Ureter (tissue), 1 donor: ENCODE measurements around the gene ANKMY2. TPM values are rescaled to one million over a fixed set of nuclear protein-coding genes. Genes with fewer than 3 reads are reported as not detected.
"Not testable (repeated sequence)": the region's sequence is repeated elsewhere in the genome, so short reads cannot be mapped to it uniquely, and the experiment has no call there.

ENCODE experiments used
- DNase-seq: peaks from one replicate; pipeline ENCODE4 v3.0.0-alpha.2; 2020; ENCODE audit warnings: low spot score
- total RNA-seq: library from RNA; stranded (reverse); gene quantifications from one replicate; pipeline ENCODE4 v1.2.4, GENCODE V29; 2023
- donor health status: DM: yes; HTN: yes; CAD: no.

The ANKMY2 gene
- total RNA-seq, 1 donor from 2014 or later: 25.1 TPM

DNA sequence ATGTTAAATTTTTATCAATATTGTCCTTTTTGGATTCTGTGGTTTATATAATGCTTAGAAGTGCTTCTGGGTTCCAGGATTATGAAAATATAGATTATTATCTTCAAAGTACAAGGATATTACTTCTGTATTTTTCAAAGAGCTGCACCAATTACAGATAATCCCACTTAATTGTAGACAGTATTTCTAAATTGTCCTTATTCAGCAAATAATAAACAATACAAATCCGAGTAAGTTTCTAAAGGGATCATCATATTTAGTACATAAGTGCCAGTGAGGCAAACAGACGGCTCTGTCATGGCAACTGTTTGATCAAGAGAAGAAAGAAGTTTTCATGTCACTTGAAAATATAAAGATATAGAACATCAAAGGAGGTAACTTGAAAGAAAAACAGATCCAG lies 19.2 kb downstream of the ANKMY2 start:
- no peak for DNase-seq

GRCh38 chr7:16619979-16620408 lies 25.6 kb downstream of the ANKMY2 start:
- no peak for DNase-seq

DNA sequence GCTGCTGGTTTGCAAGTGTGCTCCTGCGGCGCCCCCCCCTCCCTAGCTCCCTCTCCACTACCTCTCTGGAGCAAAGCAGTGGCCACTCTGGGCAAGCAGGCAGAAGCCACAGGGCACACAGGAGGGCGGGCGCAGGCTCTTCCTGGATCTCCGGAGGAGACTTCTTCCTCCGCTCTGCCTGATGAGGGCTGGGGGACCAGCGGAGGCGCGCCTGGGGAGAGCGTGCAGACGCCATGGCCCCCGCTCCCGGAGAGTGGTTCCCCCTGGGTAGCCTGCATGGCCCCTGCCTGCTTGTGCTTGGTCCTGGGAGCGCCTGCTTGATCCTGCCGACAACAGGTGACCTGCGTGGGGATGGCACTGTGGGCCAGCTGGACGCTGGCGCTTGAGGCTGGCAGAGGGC lies 29.0 kb downstream of the ANKMY2 start:
- no peak for DNase-seq

- no peak for DNase-seq
Measured at GRCh38 chr7:16616122-16616521, 29.4 kb downstream of the ANKMY2 start.

DNA sequence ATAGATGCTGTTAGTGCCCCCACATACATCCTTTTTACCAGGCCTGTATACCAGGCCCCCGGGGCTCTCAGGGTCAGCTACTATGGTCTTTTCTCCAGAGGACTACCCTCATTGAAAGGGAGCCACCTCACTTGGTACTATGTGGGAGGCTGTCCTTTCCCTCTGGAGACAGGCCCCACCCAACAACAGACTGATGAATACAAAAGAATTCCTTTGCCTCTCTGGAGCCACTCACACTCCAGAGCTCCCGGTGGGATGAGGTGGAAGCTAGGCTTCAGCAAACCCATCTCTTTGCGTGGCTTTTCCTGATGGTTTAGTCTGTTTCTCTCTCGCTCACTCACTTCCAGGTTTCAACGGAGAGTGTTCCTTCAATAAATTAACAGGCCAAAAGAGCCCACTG lies 30.3 kb downstream of the ANKMY2 start:
- DNase-seq: no peak

- no peak for DNase-seq
Measured at GRCh38 chr7:16611711-16612110, 33.8 kb downstream of the ANKMY2 start.

DNA sequence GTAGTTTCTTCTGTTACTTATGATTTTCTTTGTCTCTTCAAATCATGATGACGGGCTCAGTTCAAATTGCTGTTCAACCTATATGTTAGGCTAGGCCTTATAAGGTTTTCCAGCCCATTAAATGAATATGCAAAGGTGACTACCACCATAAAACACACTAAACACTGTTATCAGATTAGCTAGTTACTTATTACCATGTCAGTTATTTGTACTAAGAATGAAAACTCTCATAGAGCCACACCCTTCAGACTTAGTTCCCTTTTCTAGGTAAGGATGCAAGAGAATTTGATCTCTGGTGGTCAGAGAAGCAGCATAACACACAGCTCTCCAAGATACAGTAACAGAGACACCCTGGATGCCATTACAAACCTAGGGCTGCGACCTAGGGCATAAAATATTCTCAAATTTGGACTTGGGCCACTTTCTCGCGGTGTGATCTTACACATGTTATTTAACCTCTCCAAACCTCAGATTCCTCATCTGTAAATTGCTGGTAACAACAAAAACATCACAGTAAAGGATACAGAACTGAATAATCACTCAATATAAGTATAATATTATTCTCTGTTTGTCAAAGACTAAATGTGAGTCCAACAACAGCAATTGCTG lies 35.6 kb downstream of the ANKMY2 start:
- DNase-seq: no peak

- DNase-seq: no peak
Measured at GRCh38 chr7:16606704-16607103, 38.9 kb downstream of the ANKMY2 start.

DNA sequence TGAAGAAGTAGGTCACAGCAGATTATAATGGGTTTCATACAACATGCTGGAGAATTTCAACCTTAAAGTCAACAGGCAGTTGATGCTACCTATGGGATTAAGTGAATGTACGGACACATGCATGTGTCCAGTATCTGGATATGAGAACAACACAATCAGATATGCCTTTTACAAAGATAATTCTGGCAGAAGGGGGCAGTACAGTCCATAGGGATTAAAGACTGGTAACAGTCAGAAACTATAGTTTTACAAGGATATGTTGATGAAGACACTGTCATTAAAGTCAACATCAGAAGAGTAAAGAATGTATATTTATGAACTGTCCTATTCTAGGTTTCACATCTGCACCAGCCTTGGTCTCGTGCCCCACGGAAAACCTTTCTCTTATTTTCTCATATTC lies 41.5 kb downstream of the ANKMY2 start:
- no peak for DNase-seq

DNA sequence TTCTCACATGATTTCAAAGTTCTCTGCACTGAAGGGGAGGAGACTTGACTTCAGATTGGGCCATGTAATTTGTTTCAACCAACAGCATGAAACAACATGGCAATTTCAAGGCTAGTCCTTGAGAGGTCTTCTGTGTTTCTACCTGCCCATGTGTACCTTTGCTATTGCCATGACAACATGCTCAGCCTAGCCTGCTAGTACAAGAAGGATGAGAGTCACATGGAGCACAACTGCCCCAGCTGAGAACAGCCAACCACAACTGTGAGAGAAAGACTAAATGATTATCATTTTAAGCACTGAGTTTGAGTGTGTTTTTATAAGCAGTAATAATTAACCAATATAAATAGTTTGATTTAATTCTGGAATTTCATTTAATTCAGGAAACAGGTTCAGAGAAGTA lies 41.9 kb downstream of the ANKMY2 start:
- no peak for DNase-seq

DNA sequence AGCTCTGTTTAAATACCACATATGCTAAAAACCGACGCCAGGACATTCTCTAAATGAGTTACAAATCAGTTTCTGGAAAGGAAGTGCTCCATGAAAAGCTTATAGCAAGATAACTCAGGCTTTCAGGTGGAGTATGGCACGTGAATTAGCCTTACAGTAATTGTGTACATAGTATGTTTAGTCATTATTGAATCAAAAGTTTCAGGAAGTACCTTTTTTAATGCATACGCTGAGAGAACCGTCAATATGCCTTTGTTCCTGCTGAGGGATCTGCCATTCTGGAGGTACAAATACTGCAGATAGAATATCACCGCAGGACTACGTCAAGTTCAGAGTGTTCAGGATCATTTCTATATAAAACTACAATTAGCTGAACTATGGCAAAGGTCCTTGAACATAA lies 45.7 kb downstream of the ANKMY2 start:
- no peak for DNase-seq

- DNase-seq: no peak
Measured at GRCh38 chr7:16598015-16598414, 47.5 kb downstream of the ANKMY2 start.

DNA sequence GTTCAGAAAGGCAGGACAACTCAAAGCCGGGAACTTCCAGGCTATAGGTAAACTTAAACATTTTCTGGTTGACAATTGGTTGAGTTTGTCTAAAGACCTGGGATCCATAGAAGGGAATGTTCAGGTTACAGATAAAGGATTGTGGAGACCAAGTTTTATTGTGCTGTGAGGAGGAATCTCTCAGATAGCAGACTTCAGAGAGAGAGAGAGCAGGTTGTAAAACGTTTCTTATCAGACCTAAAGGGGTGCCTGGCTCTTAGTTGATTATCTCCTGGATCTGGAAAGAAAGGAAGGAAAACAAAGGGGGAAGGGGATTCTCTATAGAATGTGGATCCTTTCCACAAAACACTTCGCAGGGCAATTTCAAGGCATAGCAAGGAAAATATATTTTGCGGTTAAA lies 50.0 kb downstream of the ANKMY2 start:
- DNase-seq: not testable (repeated sequence)

DNA sequence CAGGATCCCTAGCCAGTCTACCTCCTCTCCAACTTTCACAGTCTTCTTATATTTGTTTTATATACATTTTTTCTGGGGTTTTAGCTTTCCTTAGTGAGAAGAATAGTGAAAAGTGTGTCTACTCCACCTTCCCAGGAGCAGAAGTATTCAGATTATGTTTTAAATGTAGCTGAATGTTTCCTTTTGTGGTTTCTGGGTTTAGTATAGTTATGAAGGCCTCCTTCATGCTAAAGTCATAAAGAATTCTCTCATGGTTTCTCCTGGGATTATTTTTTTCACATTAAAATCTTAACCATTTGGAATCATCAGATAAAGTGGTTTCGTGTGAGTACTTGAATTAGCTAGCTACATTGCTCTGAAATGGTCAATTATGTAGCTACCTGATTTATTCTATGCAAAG lies 50.9 kb downstream of the ANKMY2 start:
- DNase-seq: no peak

- no peak for DNase-seq
Measured at GRCh38 chr7:16594061-16594460, 51.5 kb downstream of the ANKMY2 start.

- no peak for DNase-seq
Measured at GRCh38 chr7:16592395-16592794, 53.2 kb downstream of the ANKMY2 start.

- no peak for DNase-seq
Measured at GRCh38 chr7:16590424-16590823, 55.1 kb downstream of the ANKMY2 start.

DNA sequence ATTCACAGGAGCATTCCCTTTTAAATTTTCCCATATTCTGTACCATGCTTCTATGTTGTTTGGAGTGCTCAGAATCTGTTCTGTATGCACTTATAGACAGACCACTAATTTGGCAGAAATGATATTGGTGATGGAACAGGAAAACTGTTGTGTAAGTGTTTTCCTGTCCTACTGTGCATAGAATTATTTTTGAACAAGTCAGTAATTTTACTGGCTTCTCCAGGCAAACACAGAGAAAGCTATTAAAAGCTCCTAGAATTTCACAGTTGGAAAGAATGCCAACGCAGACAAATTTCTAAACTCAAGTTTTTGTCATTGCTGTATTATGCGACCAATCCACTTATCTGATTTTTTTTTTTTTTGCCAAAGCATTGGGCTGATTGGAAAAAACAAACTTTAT lies 55.7 kb downstream of the ANKMY2 start:
- DNase-seq: no peak

GRCh38 chr7:16587790-16588189 lies 57.8 kb downstream of the ANKMY2 start:
- DNase-seq: no peak

GRCh38 chr7:16587129-16587528 lies 58.4 kb downstream of the ANKMY2 start:
- DNase-seq: no peak

GRCh38 chr7:16586081-16586874 lies 59.3 kb downstream of the ANKMY2 start:
- DNase-seq: no peak

- DNase-seq: no peak
Measured at GRCh38 chr7:16585540-16585939, 60.0 kb downstream of the ANKMY2 start.

DNA sequence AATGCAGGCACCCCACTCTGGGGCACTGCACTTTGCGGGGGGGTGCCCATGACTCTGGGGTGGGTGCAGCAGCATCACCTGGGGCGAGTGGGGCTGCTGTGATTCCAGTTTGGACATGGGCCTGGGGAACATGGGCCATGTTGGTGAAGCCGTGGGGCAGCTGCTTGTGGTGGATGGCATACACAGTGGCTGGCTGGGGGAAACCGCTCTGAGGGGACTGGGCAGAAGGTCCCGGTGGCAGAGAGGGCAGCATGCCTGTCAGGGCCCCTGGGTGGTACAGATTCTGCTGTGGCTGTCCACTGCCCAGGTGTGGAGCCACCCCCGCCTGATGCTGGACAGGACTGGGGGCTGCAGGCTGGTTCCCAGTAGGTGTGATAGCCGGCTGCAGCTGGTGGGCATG lies 61.7 kb downstream of the ANKMY2 start:
- DNase-seq: no peak

- DNase-seq: no peak
Measured at GRCh38 chr7:16581286-16581685, 64.3 kb downstream of the ANKMY2 start.
